Liver (tissue), 3 donors: Measurements from ENCODE around the gene TMEM204.

Experiments used
- EGR1 ChIP-seq, 2 donors: IDR thresholded peaks; 2 replicates each; pipeline ENCODE4 v1.6.1; 2016 to 2018; ENCODE audit warnings: antibody characterized with exemption in 2 of 2, low read depth in 2 of 2
- JUND ChIP-seq, 2 donors: IDR thresholded peaks; 2 replicates each; pipeline ENCODE4 v1.6.1; 2016; ENCODE audit warnings: antibody characterized with exemption in 2 of 2
- SP1 ChIP-seq: IDR thresholded peaks from 2 replicates; pipeline ENCODE4 v1.6.1; 2018; ENCODE audit warnings: antibody characterized with exemption, mild to moderate bottlenecking
- TF ChIP-seq, protein P1 (sequence below): fragments of 150-350 bp; IDR thresholded peaks from 2 replicates; pipeline ENCODE4 v1.5.1; 2017; ENCODE audit warnings: improper control_type of control experiment, low read depth, low read length; ENCODE audit not compliant: missing input control
- donor health status: healthy.
- donor health status: healthy.

DNA sequence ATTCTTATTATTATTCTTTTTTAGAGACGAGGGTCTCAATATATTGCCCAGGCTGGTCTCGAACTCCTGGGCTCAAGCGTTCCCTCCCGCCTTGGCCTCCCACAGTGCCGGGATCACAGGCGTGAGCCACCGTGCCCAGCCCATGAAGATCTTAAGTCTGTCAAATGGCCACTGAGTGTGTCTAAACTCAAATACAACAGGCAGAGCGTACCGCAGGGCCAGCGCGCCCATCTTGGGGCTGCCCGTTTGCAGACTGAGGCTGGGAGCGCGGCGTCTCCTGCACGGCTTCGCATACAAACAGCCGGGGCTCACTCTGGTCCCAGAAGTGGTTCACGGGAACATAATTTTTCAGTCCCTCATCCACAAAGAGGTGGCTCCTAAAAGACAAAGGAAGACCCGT, 30.3 kb downstream of the TMEM204 start:
- TF ChIP-seq, protein P1, sequence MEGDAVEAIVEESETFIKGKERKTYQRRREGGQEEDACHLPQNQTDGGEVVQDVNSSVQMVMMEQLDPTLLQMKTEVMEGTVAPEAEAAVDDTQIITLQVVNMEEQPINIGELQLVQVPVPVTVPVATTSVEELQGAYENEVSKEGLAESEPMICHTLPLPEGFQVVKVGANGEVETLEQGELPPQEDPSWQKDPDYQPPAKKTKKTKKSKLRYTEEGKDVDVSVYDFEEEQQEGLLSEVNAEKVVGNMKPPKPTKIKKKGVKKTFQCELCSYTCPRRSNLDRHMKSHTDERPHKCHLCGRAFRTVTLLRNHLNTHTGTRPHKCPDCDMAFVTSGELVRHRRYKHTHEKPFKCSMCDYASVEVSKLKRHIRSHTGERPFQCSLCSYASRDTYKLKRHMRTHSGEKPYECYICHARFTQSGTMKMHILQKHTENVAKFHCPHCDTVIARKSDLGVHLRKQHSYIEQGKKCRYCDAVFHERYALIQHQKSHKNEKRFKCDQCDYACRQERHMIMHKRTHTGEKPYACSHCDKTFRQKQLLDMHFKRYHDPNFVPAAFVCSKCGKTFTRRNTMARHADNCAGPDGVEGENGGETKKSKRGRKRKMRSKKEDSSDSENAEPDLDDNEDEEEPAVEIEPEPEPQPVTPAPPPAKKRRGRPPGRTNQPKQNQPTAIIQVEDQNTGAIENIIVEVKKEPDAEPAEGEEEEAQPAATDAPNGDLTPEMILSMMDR, result no peak
- no peak for TF ChIP-seq SP1
- TF ChIP-seq EGR1 (IDR thresholded peaks at IDR 0.05; ENCODE audit: low read depth in 2 of 2), result no peak
- TF ChIP-seq JUND (IDR thresholded peaks at IDR 0.05), result no peak
